Measurements from ENCODE around the gene TIMP4.

Gene TIMP4

GRCh38 chr3:12180631-12181030 lies 21.9 kb upstream of the TIMP4 start:
- Histone ChIP-seq H3K4me3 (ENCODE audit: low read depth, low read length) (no peak overlapping the region), H3K27ac (peak overlapping the region; percentile 54), H3K27me3 (replicated peaks) (no peaks in the 10 kb centered on the region), H3K36me3 (replicated peaks) (no peaks in the 10 kb centered on the region)
- DNase-seq, result no peak
- no peak for TF ChIP-seq CTCF (IDR thresholded peaks at IDR 0.05; ENCODE audit: low read depth, low read length, missing control alignments)
- in situ Hi-C loops (cut with HindIII; ENCODE audit: low pct_ligation_motif_present, low sequenced_read_pairs), result loop anchor here (25.0 kb wide), 1 partner anchor 282 kb away; no protein-coding TSS in a partner anchor

GRCh38 chr3:12180218-12180617 lies 21.5 kb upstream of the TIMP4 start:
- no peak overlapping the region for H3K4me3 ChIP-seq (ENCODE audit: low read depth, low read length)
- H3K36me3 ChIP-seq (replicated peaks), result no peaks in the 10 kb centered on the region
- no peaks in the 10 kb centered on the region for H3K27me3 ChIP-seq (replicated peaks)
- in situ Hi-C loops (cut with HindIII; ENCODE audit: low pct_ligation_motif_present, low sequenced_read_pairs), result loop anchor here (25.0 kb wide), 1 partner anchor 282 kb away; no protein-coding TSS in a partner anchor
- TF ChIP-seq CTCF (IDR thresholded peaks at IDR 0.05; ENCODE audit: low read depth, low read length, missing control alignments), result no peak
- peak overlapping the region; percentile 54 for H3K27ac ChIP-seq
- DNase-seq, result peak; percentile 84

GRCh38 chr3:12179441-12179840 lies 20.7 kb upstream of the TIMP4 start:
- Histone ChIP-seq H3K4me3 (ENCODE audit: low read depth, low read length) (no peak overlapping the region), H3K27ac (no peak overlapping the region), H3K27me3 (replicated peaks) (no peaks in the 10 kb centered on the region), H3K36me3 (replicated peaks) (no peaks in the 10 kb centered on the region)
- no peak for TF ChIP-seq CTCF (IDR thresholded peaks at IDR 0.05; ENCODE audit: low read depth, low read length, missing control alignments)
- no peak for DNase-seq
- in situ Hi-C loops (cut with HindIII; ENCODE audit: low pct_ligation_motif_present, low sequenced_read_pairs), result loop anchor here (25.0 kb wide), 1 partner anchor 283 kb away; no protein-coding TSS in a partner anchor

GRCh38 chr3:12178091-12178820 lies 19.5 kb upstream of the TIMP4 start:
- no peak overlapping the region for H3K27ac ChIP-seq
- H3K36me3 ChIP-seq (replicated peaks), result no peaks in the 10 kb centered on the region
- no peak for TF ChIP-seq CTCF (IDR thresholded peaks at IDR 0.05; ENCODE audit: low read depth, low read length, missing control alignments)
- no peaks in the 10 kb centered on the region for H3K27me3 ChIP-seq (replicated peaks)
- in situ Hi-C loops (cut with HindIII; ENCODE audit: low pct_ligation_motif_present, low sequenced_read_pairs), result loop anchor here (25.0 kb wide), 1 partner anchor 284 kb away; no protein-coding TSS in a partner anchor
- DNase-seq, result peak; percentile 49
- no peak overlapping the region for H3K4me3 ChIP-seq (ENCODE audit: low read depth, low read length)

GRCh38 chr3:12177126-12177525 lies 18.4 kb upstream of the TIMP4 start:
- no peak for TF ChIP-seq CTCF (IDR thresholded peaks at IDR 0.05; ENCODE audit: low read depth, low read length, missing control alignments)
- DNase-seq, result no peak
- Histone ChIP-seq H3K27me3 (replicated peaks) (no peaks in the 10 kb centered on the region), H3K36me3 (replicated peaks) (no peaks in the 10 kb centered on the region), H3K27ac (no peak overlapping the region), H3K4me3 (ENCODE audit: low read depth, low read length) (no peak overlapping the region)
- in situ Hi-C loops (cut with HindIII; ENCODE audit: low pct_ligation_motif_present, low sequenced_read_pairs), result loop anchor here (25.0 kb wide), 1 partner anchor 285 kb away; no protein-coding TSS in a partner anchor
